Right cardiac atrium (tissue), 5 donors: ENCODE results near the gene SEC23IP. TPM values are rescaled to one million over a fixed set of nuclear protein-coding genes. Genes with fewer than 3 reads are reported as not detected.
"Not testable (repeated sequence)": the region's sequence is repeated elsewhere in the genome, so short reads cannot be mapped to it uniquely, and the experiment has no call there.

Source experiments
- ATAC-seq, 2 donors: fragments of 200-7000 bp; cut with Tn5 transposase; one replicate each; pipeline versions ENCODE4 v1.8.0 to v1.9.1; 2020; ENCODE audit warnings: moderate library complexity in 2 of 2, mild to moderate bottlenecking in 1 of 2
- DNase-seq, 3 donors: peaks; one replicate each; pipeline ENCODE4 v3.0.0-alpha.2; 2020
- H3K27ac ChIP-seq: one replicate; pipeline ENCODE4 v1.5.1; 2013; ENCODE audit warnings: mild to moderate bottlenecking, low read length, control low read depth, moderate library complexity
- H3K27me3 ChIP-seq: one replicate; pipeline ENCODE4 v1.6.1; 2013; ENCODE audit not compliant: control insufficient read depth, insufficient read depth
- H3K4me1 ChIP-seq: one replicate; pipeline ENCODE4 v1.6.1; 2013; ENCODE audit warnings: low read length; ENCODE audit not compliant: control insufficient read depth, insufficient read depth
- H3K4me3 ChIP-seq: one replicate; pipeline ENCODE4 v1.5.1; 2013; ENCODE audit warnings: low read length, control low read depth
- H3K9me3 ChIP-seq: one replicate; pipeline ENCODE4 v1.6.1; 2013; ENCODE audit warnings: low read length; ENCODE audit not compliant: control insufficient read depth
- WGBS: extraction: QIAGEN DNeasy Blood & Tissue Kit; methylation state at CpG from one replicate; pipeline ENCODE4 v1.1.7; 2013; 5-methylcytosine and 5-hydroxymethylcytosine counted together
- intact Hi-C, 4 donors: fragments of 100-400 bp; cut with DNase I; formaldehyde crosslinking; loops; one replicate each; pipeline versions ENCODE4 v1.11.0 to v1.14.0; 2022 to 2023
- polyA plus RNA-seq: library from polyadenylated mRNA; stranded (reverse); fragments of 200-250 nt; gene quantifications from one replicate; pipeline ENCODE4 v1.2.3, GENCODE V29; 2013
- total RNA-seq, 4 donors: library from RNA; stranded (reverse); fragmentation: NEBNext Ultra II Directional; extraction: Animal tissue kit (Norgen Biotek cat#: 25700); gene quantifications; one replicate each; pipeline ENCODE4 v1.2.1, GENCODE V29; 2021
- donor health status: healthy with polysubstance abuse.
- donor health status: DM: no; HTN: yes; CAD: no.
- donor health status: DM: no; HTN: no; CAD: no.
- donor health status: DM: no; HTN: yes; CAD: no; lungs with severe emphysema.
- donor health status: DM: yes; HTN: yes; CAD: no.

SEC23IP gene
- total and polyA plus RNA-seq, 5 donors, result 6.9 to 41.9 (median 29.8) TPM

- intact Hi-C loops, result no loop called here
- ATAC-seq (peak in 1 of 2 donors; percentile 55), DNase-seq (no peak)
- Histone ChIP-seq H3K9me3 (no peaks in the 10 kb centered on the region), H3K27me3 (no peaks in the 10 kb centered on the region), H3K4me1 (no peaks in the 10 kb centered on the region), H3K4me3 (no peak overlapping the region), H3K27ac (peak overlapping the region; percentile 13)
- WGBS, result 74% methylated on average over 16 of the region's 16 CpGs
These were observed 11.6 kb downstream of the SEC23IP start for GRCh38 chr10:119903946-119904666.

- H3K27ac ChIP-seq, ATAC-seq, DNase-seq, H3K27me3 ChIP-seq, H3K4me1 ChIP-seq, H3K4me3 ChIP-seq, intact Hi-C loops, H3K9me3 ChIP-seq: not testable (repeated sequence)
- WGBS, result 97% methylated on average over 7 of the region's 7 CpGs
These were observed 15.2 kb downstream of the SEC23IP start for GRCh38 chr10:119907695-119908094.

GRCh38 chr10:119908166-119908565 lies 15.6 kb downstream of the SEC23IP start:
- Histone ChIP-seq H3K4me1 (no peaks in the 10 kb centered on the region), H3K27ac (no peak overlapping the region), H3K4me3 (no peak overlapping the region), H3K9me3 (no peaks in the 10 kb centered on the region), H3K27me3 (no peaks in the 10 kb centered on the region)
- ATAC-seq (no peak), DNase-seq (no peak)
- intact Hi-C loops, result no loop called here

GRCh38 chr10:119910689-119911088 lies 18.2 kb downstream of the SEC23IP start:
- no peak overlapping the region for H3K27ac ChIP-seq
- H3K4me3 ChIP-seq, result no peak overlapping the region
- H3K27me3 ChIP-seq, result no peaks in the 10 kb centered on the region
- intact Hi-C loops, result no loop called here
- DNase-seq (no peak), ATAC-seq (no peak)
- H3K9me3 ChIP-seq, result no peaks in the 10 kb centered on the region
- 97% methylated on average over 6 of the region's 6 CpGs for WGBS
- H3K4me1 ChIP-seq, result no peaks in the 10 kb centered on the region

GRCh38 chr10:119917777-119918176 lies 25.2 kb downstream of the SEC23IP start:
- no peak overlapping the region for H3K27ac ChIP-seq
- DNase-seq, result no peak
- H3K9me3 ChIP-seq, result no peaks in the 10 kb centered on the region
- H3K4me3 ChIP-seq, result no peak overlapping the region
- intact Hi-C loops, result no loop called here
- no peak for ATAC-seq
- no peaks in the 10 kb centered on the region for H3K4me1 ChIP-seq
- H3K27me3 ChIP-seq, result no peaks in the 10 kb centered on the region
- WGBS, result 77% methylated on average over 3 of the region's 3 CpGs

- Histone ChIP-seq H3K27me3 (no peaks in the 10 kb centered on the region), H3K27ac (no peak overlapping the region)
These were observed 26.7 kb downstream of the SEC23IP start for GRCh38 chr10:119919271-119919670.

GRCh38 chr10:119919826-119920225 lies 27.3 kb downstream of the SEC23IP start:
- Histone ChIP-seq H3K4me1 (no peaks in the 10 kb centered on the region), H3K4me3 (no peak overlapping the region), H3K9me3 (no peaks in the 10 kb centered on the region), H3K27ac (no peak overlapping the region), H3K27me3 (no peaks in the 10 kb centered on the region)
- DNase-seq (no peak), ATAC-seq (no peak)
- intact Hi-C loops, result no loop called here
- 93% methylated on average over 1 of the region's 1 CpG for WGBS

More at GRCh38 chr10:119919271-119919670, 26.7 kb downstream of the SEC23IP start:
- ATAC-seq (no peak), DNase-seq (no peak)
- Histone ChIP-seq H3K4me3 (no peak overlapping the region), H3K4me1 (no peaks in the 10 kb centered on the region), H3K9me3 (no peaks in the 10 kb centered on the region)
- 90% methylated on average over 3 of the region's 3 CpGs for WGBS
- intact Hi-C loops, result no loop called here

- DNase-seq (no peak), ATAC-seq (no peak)
- no peaks in the 10 kb centered on the region for H3K4me1 ChIP-seq
- no peak overlapping the region for H3K27ac ChIP-seq
- intact Hi-C loops, result no loop called here
- H3K27me3 ChIP-seq, result no peaks in the 10 kb centered on the region
- no peak overlapping the region for H3K4me3 ChIP-seq
- H3K9me3 ChIP-seq, result no peaks in the 10 kb centered on the region
These were observed 35.9 kb downstream of the SEC23IP start for GRCh38 chr10:119928411-119928810.

GRCh38 chr10:119931871-119932270 lies 39.3 kb downstream of the SEC23IP start:
- WGBS, result 74% methylated on average over 4 of the region's 4 CpGs
- no peak overlapping the region for H3K27ac ChIP-seq
- no peaks in the 10 kb centered on the region for H3K4me1 ChIP-seq
- H3K27me3 ChIP-seq, result no peaks in the 10 kb centered on the region
- no peaks in the 10 kb centered on the region for H3K9me3 ChIP-seq
- DNase-seq (no peak), ATAC-seq (no peak)
- no peak overlapping the region for H3K4me3 ChIP-seq
- intact Hi-C loops, result no loop called here

GRCh38 chr10:119932631-119933030 lies 40.1 kb downstream of the SEC23IP start:
- no peak overlapping the region for H3K4me3 ChIP-seq
- intact Hi-C loops, result no loop called here
- H3K9me3 ChIP-seq, result no peaks in the 10 kb centered on the region
- H3K27ac ChIP-seq, result no peak overlapping the region
- DNase-seq (no peak), ATAC-seq (no peak)
- H3K4me1 ChIP-seq, result no peaks in the 10 kb centered on the region
- H3K27me3 ChIP-seq, result no peaks in the 10 kb centered on the region
- WGBS, result 80% methylated on average over 4 of the region's 4 CpGs

- no peak for ATAC-seq
- Histone ChIP-seq H3K27ac (no peak overlapping the region), H3K4me1 (no peaks in the 10 kb centered on the region), H3K9me3 (no peaks in the 10 kb centered on the region), H3K4me3 (no peak overlapping the region), H3K27me3 (no peaks in the 10 kb centered on the region)
- no peak for DNase-seq
- 52% methylated on average over 3 of the region's 3 CpGs for WGBS
- intact Hi-C loops, result no loop called here
These were observed 40.6 kb downstream of the SEC23IP start for GRCh38 chr10:119933179-119933578.

GRCh38 chr10:119940487-119940886 lies 48.0 kb downstream of the SEC23IP start:
- intact Hi-C loops, result no loop called here
- DNase-seq (no peak), ATAC-seq (no peak)
- Histone ChIP-seq H3K27ac (no peak overlapping the region), H3K9me3 (no peaks in the 10 kb centered on the region), H3K27me3 (no peaks in the 10 kb centered on the region), H3K4me3 (no peak overlapping the region), H3K4me1 (no peaks in the 10 kb centered on the region)
- WGBS, result 88% methylated on average over 3 of the region's 3 CpGs
